HepG2 (cell line): ENCODE measurements around the gene SERPINI1. TPM values are rescaled to one million over a fixed set of nuclear protein-coding genes. Genes with fewer than 3 reads are reported as not detected.

Experiments used
- ATAC-seq: fragments of 200-7000 bp; cut with Tn5 transposase; 3 replicates; pipeline ENCODE4 v1.9.1; 2020; ENCODE audit warnings: mild to moderate bottlenecking, moderate library complexity
- BruUV-seq: library from RNA; stranded (reverse); fragments of 400-500 nt; replicated peaks from 2 replicates; lab custom pipeline; 2021; lab: Mats Ljungman, UMichigan
- CTCF ChIA-PET: fragments of 300-600 bp; formaldehyde crosslinking; extraction: SDS; loops from one replicate; lab custom pipeline; 2021; ENCODE audit warnings: low total read pairs, inconsistent platforms, low intra/inter-chr PET ratio; lab: Yijun Ruan, JAX
- POLR2A ChIA-PET: fragments of 350-600 bp; sonication (Branson Sonifier 250); formaldehyde crosslinking; loops from one replicate; lab custom pipeline; 2020; ENCODE audit warnings: antibody characterized with exemption, inconsistent platforms; lab: Yijun Ruan, JAX
- DNase-seq: peaks from one replicate; pipeline ENCODE4 v3.0.0-alpha.2; 2015; ENCODE audit warnings: low spot score
- FAIRE-seq: peaks from 3 replicates; lab custom pipeline; 2011; peaks lifted over from hg19 to GRCh38; lab: Jason Lieb, UNC
- H2AFZ ChIP-seq: one replicate; pipeline ENCODE4 v1.6.1; 2011; ENCODE audit warnings: low read length, inconsistent platforms
- H3K27ac ChIP-seq: fragments of 300-600 bp; 3 replicates; pipeline ENCODE4 v1.8.0; 2011; ENCODE audit warnings: mixed run types, mild to moderate bottlenecking, mixed read lengths, low read length, inconsistent platforms; ENCODE audit not compliant: insufficient read depth; ENCODE audit errors: extremely low read length
- H3K27me3 ChIP-seq, 2 experiments: fragments of 200-600 bp in 1 of 2; 2 replicates in 1 of 2; 3 replicates in 1 of 2; pipeline versions ENCODE4 v1.6.0 to v1.8.0; 2011; ENCODE audit warnings: low read length in 2 of 2, mild to moderate bottlenecking in 2 of 2, moderate library complexity in 2 of 2, inconsistent platforms in 1 of 2; ENCODE audit not compliant: insufficient read depth in 2 of 2, control insufficient read depth in 1 of 2
- H3K36me3 ChIP-seq, 2 experiments: fragments of 200-600 bp in 1 of 2; replicated peaks in 1 of 2; 2 replicates in 1 of 2; 3 replicates in 1 of 2; pipeline versions ENCODE4 v1.5.1 to v1.8.0; 2011; ENCODE audit warnings: low read length in 2 of 2, inconsistent platforms in 1 of 2; ENCODE audit not compliant: insufficient read depth in 2 of 2, control insufficient read depth in 1 of 2
- H3K4me1 ChIP-seq: 2 replicates; pipeline ENCODE4 v1.5.1; 2012; ENCODE audit warnings: low read length, inconsistent platforms; ENCODE audit not compliant: insufficient read depth
- H3K4me2 ChIP-seq: 2 replicates; pipeline ENCODE4 v1.6.0; 2011; ENCODE audit warnings: low read depth, low read length, inconsistent platforms
- H3K4me3 ChIP-seq, 3 experiments: fragments of 200-600 bp in 1 of 3; sonication (generic), shearing (Covaris generic) in 1 of 3; replicated peaks in 1 of 3; 2 replicates each; pipeline ENCODE4 v1.5.1; 2011 to 2016; ENCODE audit warnings: low read length in 3 of 3, inconsistent platforms in 2 of 3, low read depth in 2 of 3, mild to moderate bottlenecking in 2 of 3, control low read depth in 1 of 3, mixed read lengths in 1 of 3; ENCODE audit not compliant: insufficient read depth in 1 of 3
- H3K79me2 ChIP-seq: one replicate; pipeline ENCODE4 v1.6.1; 2011; ENCODE audit warnings: low read length, inconsistent platforms; ENCODE audit not compliant: insufficient read depth
- H3K9ac ChIP-seq: 2 replicates; pipeline ENCODE4 v1.6.0; 2011; ENCODE audit warnings: mild to moderate bottlenecking, low read depth, low read length, inconsistent platforms; ENCODE audit not compliant: insufficient read depth
- H3K9me3 ChIP-seq: 2 replicates; pipeline ENCODE4 v1.5.1; 2012; ENCODE audit warnings: mild to moderate bottlenecking, low read length
- H4K20me1 ChIP-seq: 2 replicates; pipeline ENCODE4 v1.6.0; 2011; ENCODE audit warnings: inconsistent platforms, mild to moderate bottlenecking, low read length, moderate library complexity; ENCODE audit not compliant: insufficient read depth
- GPBP1L1 ChIP-seq: sonication (generic); formaldehyde crosslinking; IDR thresholded peaks from 2 replicates; pipeline ENCODE4 v1.5.0; 2020; ENCODE audit warnings: mild to moderate bottlenecking, missing genetic modification reagents
- HINFP ChIP-seq: sonication (generic); formaldehyde crosslinking; IDR thresholded peaks from 2 replicates; pipeline ENCODE4 v1.4.0; 2020; ENCODE audit warnings: low read depth, mild to moderate bottlenecking, missing genetic modification reagents
- NFE2L2 ChIP-seq: fragments of 150-350 bp; IDR thresholded peaks from 2 replicates; pipeline ENCODE4 v1.6.1; 2014; ENCODE audit warnings: low read length
- WIZ ChIP-seq: sonication (generic); formaldehyde crosslinking; IDR thresholded peaks from 2 replicates; pipeline ENCODE4 v1.5.1; 2020; ENCODE audit warnings: mild to moderate bottlenecking, missing genetic modification reagents
- ZEB1 ChIP-seq: IDR thresholded peaks from 2 replicates; pipeline ENCODE4 v1.6.1; 2012; ENCODE audit warnings: mild to moderate bottlenecking, low read depth, inconsistent platforms; ENCODE audit not compliant: insufficient replicate concordance
- ZFP36L2 ChIP-seq: sonication (generic); formaldehyde crosslinking; IDR thresholded peaks from 2 replicates; pipeline ENCODE4 v1.4.0; 2020; ENCODE audit warnings: missing genetic modification reagents
- ZNF180 ChIP-seq: sonication (generic); formaldehyde crosslinking; IDR thresholded peaks from 2 replicates; pipeline ENCODE4 v1.4.0; 2020; ENCODE audit warnings: low read depth, missing genetic modification reagents, borderline replicate concordance
- ZNF274 ChIP-seq: sonication (generic); formaldehyde crosslinking; IDR thresholded peaks from 2 replicates; pipeline ENCODE4 v1.5.1; 2020; ENCODE audit warnings: mild to moderate bottlenecking, missing genetic modification reagents
- ZNF282 ChIP-seq: fragments of 450-650 bp; IDR thresholded peaks from 2 replicates; pipeline ENCODE4 v1.6.1; 2018; ENCODE audit not compliant: partially characterized antibody
- ZNF329 ChIP-seq: sonication (generic); formaldehyde crosslinking; IDR thresholded peaks from 2 replicates; pipeline ENCODE4 v1.9.0; 2021; ENCODE audit warnings: low read depth, mild to moderate bottlenecking, missing genetic modification reagents
- ZNF569 ChIP-seq: sonication (generic); formaldehyde crosslinking; IDR thresholded peaks from 2 replicates; pipeline ENCODE4 v1.5.0; 2020; ENCODE audit warnings: mild to moderate bottlenecking, missing genetic modification reagents, moderate library complexity, borderline replicate concordance
- ZNF746 ChIP-seq: sonication (generic); formaldehyde crosslinking; IDR thresholded peaks from 2 replicates; pipeline ENCODE4 v1.8.0; 2022; ENCODE audit warnings: mild to moderate bottlenecking, missing genetic modification reagents
- WGBS: methylation state at CpG from one replicate; pipeline ENCODE4 v1.1.6; 2017; ENCODE audit warnings: low lambda C conversion rate; 5-methylcytosine and 5-hydroxymethylcytosine counted together
- in situ Hi-C: cut with HindIII; loops from 2 replicates; pipeline ENCODE4 v1.10.0; 2017; ENCODE audit warnings: low pct_unique_long_range_greater_than_20kb; ENCODE audit not compliant: extremely low pct_ligation_motif_present
- intact Hi-C: fragments of 100-400 bp; cut with micrococcal nuclease; formaldehyde crosslinking; loops from one replicate; pipeline ENCODE4 v1.10.0; 2022; ENCODE audit not compliant: unreplicated experiment
- polyA plus RNA-seq, 8 experiments: library from polyadenylated mRNA; depleted of rRNA in 3 of 8; stranded (reverse) in 7 of 8; unstranded in 1 of 8; fragments of >200 nt; fragmentation: Illumina TruSeq in 4 of 8; extraction: Trizol in 4 of 8; gene quantifications; 2 replicates each; pipeline versions ENCODE4 v1.2.1 to v1.2.3, GENCODE V29; 2011 to 2016; ENCODE audit warnings: low read depth in 4 of 8, missing spikeins in 1 of 8, mixed read lengths in 1 of 8; ENCODE audit not compliant: insufficient read depth in 1 of 8
- total RNA-seq, 5 experiments: library from RNA; depleted of rRNA; stranded (reverse); fragments of >200 nt; fragmentation: Illumina TruSeq; extraction: Trizol; gene quantifications; 2 replicates each; pipeline ENCODE4 v1.2.3, GENCODE V29; 2016; ENCODE audit warnings: low read depth in 1 of 5
- TF ChIP-seq, protein P1 (sequence below): sonication (generic); formaldehyde crosslinking; IDR thresholded peaks from 2 replicates; pipeline ENCODE4 v1.5.1; 2020; ENCODE audit warnings: missing genetic modification reagents, mild to moderate bottlenecking, borderline replicate concordance

Gene SERPINI1
- total and polyA plus RNA-seq, 2 of the 13 experiments (the other 11 are each of a cell fraction or from before 2014, with no cell fraction given) = 14.7 to 58.0 TPM

GRCh38 chr3:167862104-167862730 is 126.7 kb downstream of the SERPINI1 start:
- POLR2A ChIA-PET = no interaction called here
- no peak overlapping the region for H3K4me2 ChIP-seq
- no peak overlapping the region for H3K9ac ChIP-seq
- ATAC-seq = no peak
- WGBS = 24% methylated on average over 6 of the region's 6 CpGs
- no peaks in the 10 kb centered on the region; a peak in 1 of 5 replicates for H3K27me3 ChIP-seq
- in situ Hi-C loops = no loop called here
- no peaks in the 10 kb centered on the region for H3K36me3 ChIP-seq
- TF ChIP-seq ZEB1 = no peak
- TF ChIP-seq GPBP1L1 = no peak
- TF ChIP-seq ZNF746 (CRISPR knock-in tag) = no peak
- no peak for TF ChIP-seq ZNF180 (CRISPR knock-in tag)
- no peak for TF ChIP-seq HINFP (CRISPR knock-in tag)
- TF ChIP-seq, protein P1, sequence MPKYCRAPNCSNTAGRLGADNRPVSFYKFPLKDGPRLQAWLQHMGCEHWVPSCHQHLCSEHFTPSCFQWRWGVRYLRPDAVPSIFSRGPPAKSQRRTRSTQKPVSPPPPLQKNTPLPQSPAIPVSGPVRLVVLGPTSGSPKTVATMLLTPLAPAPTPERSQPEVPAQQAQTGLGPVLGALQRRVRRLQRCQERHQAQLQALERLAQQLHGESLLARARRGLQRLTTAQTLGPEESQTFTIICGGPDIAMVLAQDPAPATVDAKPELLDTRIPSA = no peak
- TF ChIP-seq ZNF329 (CRISPR knock-in tag) = no peak
- TF ChIP-seq ZNF569 (CRISPR knock-in tag) = no peak
- no peak for TF ChIP-seq ZNF274 (CRISPR knock-in tag)
- TF ChIP-seq WIZ (CRISPR knock-in tag) = no peak
- TF ChIP-seq ZNF282 = no peak
- TF ChIP-seq ZFP36L2 (CRISPR knock-in tag) = no peak
- no peak for TF ChIP-seq NFE2L2
- TF ChIP-seq, all 625 proteins: peak for 0
- H3K9me3 ChIP-seq = no peaks in the 10 kb centered on the region
- no peak overlapping the region for H2AFZ ChIP-seq
- BruUV-seq = no TSS peak
- no peak for FAIRE-seq
- DNase-seq = no peak
- H3K27ac ChIP-seq = no peak overlapping the region
- H3K79me2 ChIP-seq = no peaks in the 10 kb centered on the region
- H4K20me1 ChIP-seq = no peaks in the 10 kb centered on the region
- intact Hi-C loops = no loop called here
- no peak overlapping the region for H3K4me3 ChIP-seq
- no peaks in the 10 kb centered on the region for H3K4me1 ChIP-seq
- CTCF ChIA-PET = no interaction called here
